ENCODE data around the gene NR0B2.

DNA sequence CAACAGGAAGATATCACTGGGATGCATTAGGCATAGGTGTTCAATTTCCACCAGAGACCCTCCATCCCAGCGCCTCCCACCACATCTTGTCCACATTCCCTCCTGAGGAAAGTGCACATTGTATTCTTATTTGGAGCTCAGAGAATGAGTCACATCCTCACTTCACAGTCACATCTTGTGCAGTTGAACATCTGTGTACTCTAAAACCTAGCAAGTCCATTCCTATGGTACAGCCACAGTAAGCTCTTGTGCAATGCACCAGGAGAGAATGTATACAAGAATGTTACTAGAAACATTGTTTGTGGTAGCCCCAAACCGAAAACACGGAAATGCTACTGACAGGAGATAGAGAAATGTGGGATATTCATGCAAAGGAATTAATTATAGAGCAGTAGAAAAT, 48.1 kb upstream of the NR0B2 start:
- TF ChIP-seq, protein P1, sequence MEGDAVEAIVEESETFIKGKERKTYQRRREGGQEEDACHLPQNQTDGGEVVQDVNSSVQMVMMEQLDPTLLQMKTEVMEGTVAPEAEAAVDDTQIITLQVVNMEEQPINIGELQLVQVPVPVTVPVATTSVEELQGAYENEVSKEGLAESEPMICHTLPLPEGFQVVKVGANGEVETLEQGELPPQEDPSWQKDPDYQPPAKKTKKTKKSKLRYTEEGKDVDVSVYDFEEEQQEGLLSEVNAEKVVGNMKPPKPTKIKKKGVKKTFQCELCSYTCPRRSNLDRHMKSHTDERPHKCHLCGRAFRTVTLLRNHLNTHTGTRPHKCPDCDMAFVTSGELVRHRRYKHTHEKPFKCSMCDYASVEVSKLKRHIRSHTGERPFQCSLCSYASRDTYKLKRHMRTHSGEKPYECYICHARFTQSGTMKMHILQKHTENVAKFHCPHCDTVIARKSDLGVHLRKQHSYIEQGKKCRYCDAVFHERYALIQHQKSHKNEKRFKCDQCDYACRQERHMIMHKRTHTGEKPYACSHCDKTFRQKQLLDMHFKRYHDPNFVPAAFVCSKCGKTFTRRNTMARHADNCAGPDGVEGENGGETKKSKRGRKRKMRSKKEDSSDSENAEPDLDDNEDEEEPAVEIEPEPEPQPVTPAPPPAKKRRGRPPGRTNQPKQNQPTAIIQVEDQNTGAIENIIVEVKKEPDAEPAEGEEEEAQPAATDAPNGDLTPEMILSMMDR (IDR thresholded peaks at IDR 0.05; ENCODE audit: poor library complexity, severe bottlenecking): no peak
- TF ChIP-seq MXI1 (conservative IDR thresholded peaks at IDR 0.05; ENCODE audit: poor library complexity, severe bottlenecking) (no peak), EZH2 (IDR thresholded peaks at IDR 0.05; ENCODE audit: borderline replicate concordance, insufficient read depth, low read length, poor library complexity, severe bottlenecking) (no peak)
